ENCODE measurements around the gene SSBP2. TPM values are rescaled to one million over a fixed set of nuclear protein-coding genes. Genes with fewer than 3 reads are reported as not detected.
"Not testable (repeated sequence)": the region's sequence is repeated elsewhere in the genome, so short reads cannot be mapped to it uniquely, and the experiment has no call there.

SSBP2 gene
- total RNA-seq, 2 donors from 2014 or later = 23.7 to 75.0 TPM

DNA sequence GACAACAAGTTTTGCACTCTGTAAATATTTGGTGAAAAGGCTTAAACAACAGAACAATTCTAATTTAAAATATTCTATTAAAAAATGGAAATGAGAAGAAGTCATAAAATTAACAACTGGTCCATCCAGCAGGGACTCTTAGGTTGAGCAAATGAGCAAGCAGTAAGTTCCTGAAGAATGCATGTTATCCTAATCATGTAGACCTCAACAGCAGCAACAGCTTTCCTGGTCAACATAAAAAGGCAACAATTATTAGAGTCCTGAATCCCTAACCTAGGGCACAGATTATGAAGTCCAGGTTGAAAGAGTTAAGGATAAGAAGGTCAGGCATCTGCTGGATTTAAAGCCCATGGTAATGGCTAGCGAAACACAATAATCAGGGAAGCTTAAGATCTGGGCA, 120.9 kb downstream of the SSBP2 start:
- DNase-seq (ENCODE audit: low spot score) = no peak
- H3K27me3 ChIP-seq (replicated peaks; ENCODE audit: insufficient read depth) = no peaks in the 10 kb centered on the region

DNA sequence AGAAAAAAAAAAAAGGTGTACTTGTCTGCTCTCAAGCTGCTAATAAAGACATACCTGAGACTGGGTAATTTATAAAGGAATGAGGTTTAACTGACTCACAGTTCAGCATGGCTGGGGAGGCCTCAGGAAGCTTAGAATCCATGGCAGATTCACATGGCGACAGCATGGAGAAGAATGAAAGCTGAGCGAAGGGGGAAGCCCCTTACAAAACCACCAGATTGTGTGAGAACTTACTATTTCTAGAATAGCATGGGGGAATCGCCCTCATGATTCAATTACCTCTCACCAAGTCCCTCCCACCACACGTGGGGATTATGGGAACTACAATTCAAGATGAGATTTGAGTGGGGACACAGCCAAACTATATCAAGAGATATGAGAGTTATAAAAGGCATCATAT, 122.8 kb downstream of the SSBP2 start:
- DNase-seq (ENCODE audit: low spot score); H3K4me1 ChIP-seq (ENCODE audit: control insufficient read depth in 1 of 2, low read depth in 2 of 2); H3K36me3 ChIP-seq; H3K27me3 ChIP-seq (replicated peaks; ENCODE audit: insufficient read depth); H3K9me3 ChIP-seq; ATAC-seq (ENCODE audit: insufficient number of reproducible peaks, low FRiP score, low read depth); H3K4me3 ChIP-seq; H3K27ac ChIP-seq: not testable (repeated sequence)

More for the DNA sequence above, 120.9 kb downstream of the SSBP2 start:
- H3K4me1 ChIP-seq (ENCODE audit: control insufficient read depth in 1 of 2, low read depth in 2 of 2) = peaks cover 0 to 4% of the 10 kb centered on the region in 2 donors
- H3K4me3 ChIP-seq = no peak overlapping the region
- H3K27ac ChIP-seq = no peak overlapping the region
- H3K36me3 ChIP-seq = no peaks in the 10 kb centered on the region
- TF ChIP-seq, protein P1, sequence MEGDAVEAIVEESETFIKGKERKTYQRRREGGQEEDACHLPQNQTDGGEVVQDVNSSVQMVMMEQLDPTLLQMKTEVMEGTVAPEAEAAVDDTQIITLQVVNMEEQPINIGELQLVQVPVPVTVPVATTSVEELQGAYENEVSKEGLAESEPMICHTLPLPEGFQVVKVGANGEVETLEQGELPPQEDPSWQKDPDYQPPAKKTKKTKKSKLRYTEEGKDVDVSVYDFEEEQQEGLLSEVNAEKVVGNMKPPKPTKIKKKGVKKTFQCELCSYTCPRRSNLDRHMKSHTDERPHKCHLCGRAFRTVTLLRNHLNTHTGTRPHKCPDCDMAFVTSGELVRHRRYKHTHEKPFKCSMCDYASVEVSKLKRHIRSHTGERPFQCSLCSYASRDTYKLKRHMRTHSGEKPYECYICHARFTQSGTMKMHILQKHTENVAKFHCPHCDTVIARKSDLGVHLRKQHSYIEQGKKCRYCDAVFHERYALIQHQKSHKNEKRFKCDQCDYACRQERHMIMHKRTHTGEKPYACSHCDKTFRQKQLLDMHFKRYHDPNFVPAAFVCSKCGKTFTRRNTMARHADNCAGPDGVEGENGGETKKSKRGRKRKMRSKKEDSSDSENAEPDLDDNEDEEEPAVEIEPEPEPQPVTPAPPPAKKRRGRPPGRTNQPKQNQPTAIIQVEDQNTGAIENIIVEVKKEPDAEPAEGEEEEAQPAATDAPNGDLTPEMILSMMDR (IDR thresholded peaks at IDR 0.05) = no peak
- no peaks in the 10 kb centered on the region for H3K9me3 ChIP-seq
- ATAC-seq (ENCODE audit: insufficient number of reproducible peaks, low FRiP score, low read depth) = no peak

DNA sequence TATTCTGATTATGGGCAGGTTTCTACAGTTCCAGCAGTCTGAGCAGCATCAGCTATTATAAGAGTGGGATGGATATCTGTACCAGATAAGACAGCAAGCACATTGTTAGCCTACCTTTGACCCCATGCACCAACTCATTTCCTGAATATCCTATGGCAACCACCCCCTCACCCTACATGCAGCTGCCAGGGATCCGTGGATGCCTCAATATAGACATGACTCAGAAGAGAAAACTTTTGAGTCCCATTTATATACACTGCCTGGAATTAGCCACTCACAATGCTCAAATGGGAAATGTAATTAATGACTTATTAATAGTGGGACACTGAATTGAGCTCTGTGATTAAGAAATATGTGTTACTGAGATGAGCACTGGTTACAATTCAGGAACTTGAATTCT, 124.4 kb downstream of the SSBP2 start:
- Histone ChIP-seq H3K9me3 (no peaks in the 10 kb centered on the region), H3K36me3 (no peaks in the 10 kb centered on the region), H3K4me1 (ENCODE audit: control insufficient read depth in 1 of 2, low read depth in 2 of 2) (peaks cover 0 to 4% of the 10 kb centered on the region in 2 donors), H3K4me3 (no peak overlapping the region), H3K27ac (no peak overlapping the region), H3K27me3 (replicated peaks; ENCODE audit: insufficient read depth) (no peaks in the 10 kb centered on the region)
- DNase-seq (ENCODE audit: low spot score) = no peak
- no peak for ATAC-seq (ENCODE audit: insufficient number of reproducible peaks, low FRiP score, low read depth)
- TF ChIP-seq, protein P1 (IDR thresholded peaks at IDR 0.05) = no peak

DNA sequence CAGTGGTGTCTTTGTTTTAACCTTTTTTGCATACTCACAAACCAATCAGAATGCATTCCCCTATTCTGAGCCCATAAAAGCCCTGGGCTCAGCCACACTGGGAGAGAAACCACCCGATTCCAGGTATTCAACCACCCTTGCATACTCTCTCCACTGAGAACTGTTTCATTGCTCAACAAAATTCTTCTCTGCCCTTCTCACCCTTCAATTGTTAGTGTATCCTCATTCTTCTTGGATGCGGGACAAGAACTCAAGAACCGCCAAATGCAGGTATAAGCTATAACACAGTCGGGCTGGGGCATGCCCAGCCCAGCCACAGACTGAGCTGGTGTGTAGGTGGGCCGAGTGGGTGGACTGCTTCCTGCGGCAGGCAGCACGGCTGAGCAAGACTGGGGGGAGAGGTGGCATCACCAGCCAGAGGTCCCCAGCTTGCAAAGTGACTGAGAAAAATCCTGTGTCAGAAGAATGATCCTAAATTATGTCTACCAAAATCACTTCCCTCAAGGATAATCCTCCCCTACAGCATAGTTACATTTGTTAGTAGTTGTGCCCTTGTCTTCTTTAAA, 141.0 kb downstream of the SSBP2 start:
- Histone ChIP-seq H3K4me1 (ENCODE audit: control insufficient read depth in 1 of 2, low read depth in 2 of 2) (peaks cover 5 to 7% of the 10 kb centered on the region in 2 donors), H3K27ac (no peak overlapping the region), H3K27me3 (replicated peaks; ENCODE audit: insufficient read depth) (no peaks in the 10 kb centered on the region), H3K9me3 (no peaks in the 10 kb centered on the region), H3K36me3 (peaks cover 9% of the 10 kb centered on the region), H3K4me3 (no peak overlapping the region)
- ATAC-seq (ENCODE audit: insufficient number of reproducible peaks, low FRiP score, low read depth) = no peak
- TF ChIP-seq, protein P1 (IDR thresholded peaks at IDR 0.05) = no peak
- no peak for DNase-seq (ENCODE audit: low spot score)

DNA sequence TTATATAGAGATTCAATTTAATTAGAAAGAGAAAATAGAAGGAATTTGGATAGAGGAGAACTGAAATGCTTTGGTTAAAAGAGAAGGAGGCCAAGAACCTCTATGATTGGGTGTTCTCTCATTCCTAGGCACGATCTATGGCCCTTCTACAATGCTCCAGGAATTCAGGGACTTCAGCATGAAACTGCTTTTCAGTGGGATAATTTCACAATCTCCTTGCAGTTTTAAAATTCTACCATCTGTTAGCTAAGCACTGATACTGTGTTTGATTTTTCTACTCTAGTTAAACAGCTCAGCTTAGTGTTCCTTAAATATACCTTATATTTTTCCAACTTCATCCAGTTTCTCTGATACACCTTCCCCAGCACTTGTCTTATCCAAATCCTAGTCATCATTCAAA, 141.9 kb downstream of the SSBP2 start:
- no peaks in the 10 kb centered on the region for H3K9me3 ChIP-seq
- no peaks in the 10 kb centered on the region for H3K27me3 ChIP-seq (replicated peaks; ENCODE audit: insufficient read depth)
- DNase-seq (ENCODE audit: low spot score) (no peak), ATAC-seq (ENCODE audit: insufficient number of reproducible peaks, low FRiP score, low read depth) (no peak)
- peaks cover 9% of the 10 kb centered on the region for H3K36me3 ChIP-seq
- H3K4me1 ChIP-seq (ENCODE audit: control insufficient read depth in 1 of 2, low read depth in 2 of 2) = no peaks in the 10 kb centered on the region
- TF ChIP-seq, protein P1 (IDR thresholded peaks at IDR 0.05) = no peak
- H3K4me3 ChIP-seq = no peak overlapping the region
- H3K27ac ChIP-seq = no peak overlapping the region

DNA sequence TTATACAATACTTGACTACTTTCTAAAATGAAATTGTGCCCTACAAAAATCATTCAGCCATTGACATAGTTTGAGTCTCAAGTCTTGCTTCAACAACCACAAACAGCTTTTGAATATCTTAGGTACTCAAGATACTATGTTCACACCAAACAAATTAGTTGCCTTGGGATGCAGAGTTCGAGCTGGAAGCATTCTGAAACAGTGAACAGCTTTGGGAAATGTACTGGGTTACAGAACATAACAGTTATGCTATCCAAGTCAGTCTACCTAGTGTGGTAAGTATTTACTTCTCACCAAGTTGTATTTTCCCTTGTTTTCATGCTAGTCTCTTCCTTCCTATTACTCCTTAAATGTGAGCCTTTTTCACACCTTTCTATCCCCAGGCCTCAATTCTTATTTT, 143.2 kb downstream of the SSBP2 start:
- Histone ChIP-seq H3K4me1 (ENCODE audit: control insufficient read depth in 1 of 2, low read depth in 2 of 2) (no peaks in the 10 kb centered on the region), H3K9me3 (no peaks in the 10 kb centered on the region), H3K27ac (no peak overlapping the region), H3K4me3 (no peak overlapping the region), H3K27me3 (replicated peaks; ENCODE audit: insufficient read depth) (no peaks in the 10 kb centered on the region), H3K36me3 (peaks cover 2% of the 10 kb centered on the region)
- TF ChIP-seq, protein P1 (IDR thresholded peaks at IDR 0.05) = no peak
- DNase-seq (ENCODE audit: low spot score) = no peak
- no peak for ATAC-seq (ENCODE audit: insufficient number of reproducible peaks, low FRiP score, low read depth)

All from thoracic aorta (tissue), 2 donors.